MG63 (cell line): Measurements from ENCODE around the gene COL4A1. TPM values are rescaled to one million over a fixed set of nuclear protein-coding genes. Genes with fewer than 3 reads are reported as not detected.
"Not testable (repeated sequence)": the region's sequence is repeated elsewhere in the genome, so short reads cannot be mapped to it uniquely, and the experiment has no call there.

Experiments used
- DNase-seq: peaks from one replicate; pipeline ENCODE4 v3.0.0-alpha.2; 2020
- H3K27me3 ChIP-seq: fragments of 250-450 bp; sonication (Bioruptor Pico); 2 replicates; pipeline ENCODE4 v1.5.1; 2020; ENCODE audit warnings: mild to moderate bottlenecking, moderate library complexity
- H3K36me3 ChIP-seq: fragments of 250-450 bp; sonication (Bioruptor Pico); 2 replicates; pipeline ENCODE4 v1.5.1; 2020; ENCODE audit warnings: mild to moderate bottlenecking, moderate library complexity
- H3K4me3 ChIP-seq: fragments of 250-450 bp; sonication (Bioruptor Pico); 2 replicates; pipeline ENCODE4 v1.5.1; 2020; ENCODE audit warnings: mild to moderate bottlenecking, moderate library complexity
- H3K9me3 ChIP-seq: fragments of 250-450 bp; sonication (Bioruptor Pico); 2 replicates; pipeline ENCODE4 v1.5.1; 2020; ENCODE audit warnings: mild to moderate bottlenecking, moderate library complexity
- total RNA-seq: library from RNA; depleted of rRNA; stranded (reverse); fragments of >200 nt; shearing (Covaris generic); gene quantifications from 2 replicates; pipeline ENCODE4 v1.2.3, GENCODE V29; 2014; ENCODE audit warnings: low replicate concordance

COL4A1 gene
- total RNA-seq, 1 experiment from 2014 or later: 24.9 TPM

GRCh38 chr13:110116072-110116487 is 190.9 kb downstream of the COL4A1 start:
- no peaks in the 10 kb centered on the region for H3K27me3 ChIP-seq
- peak; percentile 78 for DNase-seq
- H3K36me3 ChIP-seq: no peaks in the 10 kb centered on the region
- no peaks in the 10 kb centered on the region for H3K9me3 ChIP-seq
- H3K4me3 ChIP-seq: no peak overlapping the region

DNA sequence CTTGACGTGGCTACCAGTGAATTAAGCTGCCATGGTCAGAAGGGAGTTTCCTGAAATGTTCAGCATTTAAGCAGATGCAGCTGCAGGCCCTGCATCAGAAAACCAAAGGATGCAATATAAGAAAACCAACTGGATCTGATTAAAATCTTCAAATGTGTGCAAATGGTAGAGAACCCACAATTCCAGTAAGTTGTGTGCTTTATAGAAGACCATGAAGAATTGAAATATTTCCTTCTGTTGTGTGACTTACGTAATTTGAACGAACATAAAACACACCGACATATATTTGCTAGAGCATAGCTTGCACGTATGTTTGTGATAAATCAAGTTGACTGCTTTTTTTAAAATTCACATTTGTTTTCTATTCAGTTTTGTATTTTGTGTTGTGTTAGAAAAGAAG is 191.4 kb downstream of the COL4A1 start:
- Histone ChIP-seq H3K36me3 (no peaks in the 10 kb centered on the region), H3K9me3 (no peaks in the 10 kb centered on the region), H3K4me3 (no peak overlapping the region), H3K27me3 (no peaks in the 10 kb centered on the region)
- DNase-seq: no peak

- Histone ChIP-seq H3K4me3 (no peak overlapping the region), H3K36me3 (no peaks in the 10 kb centered on the region), H3K27me3 (no peaks in the 10 kb centered on the region), H3K9me3 (no peaks in the 10 kb centered on the region)
- DNase-seq: no peak
Measured at GRCh38 chr13:110114316-110114715, 192.6 kb downstream of the COL4A1 start.

GRCh38 chr13:110113284-110113764 is 193.6 kb downstream of the COL4A1 start:
- Histone ChIP-seq H3K27me3 (no peaks in the 10 kb centered on the region), H3K4me3 (no peak overlapping the region), H3K36me3 (no peaks in the 10 kb centered on the region), H3K9me3 (no peaks in the 10 kb centered on the region)
- peak; percentile 71 for DNase-seq

DNA sequence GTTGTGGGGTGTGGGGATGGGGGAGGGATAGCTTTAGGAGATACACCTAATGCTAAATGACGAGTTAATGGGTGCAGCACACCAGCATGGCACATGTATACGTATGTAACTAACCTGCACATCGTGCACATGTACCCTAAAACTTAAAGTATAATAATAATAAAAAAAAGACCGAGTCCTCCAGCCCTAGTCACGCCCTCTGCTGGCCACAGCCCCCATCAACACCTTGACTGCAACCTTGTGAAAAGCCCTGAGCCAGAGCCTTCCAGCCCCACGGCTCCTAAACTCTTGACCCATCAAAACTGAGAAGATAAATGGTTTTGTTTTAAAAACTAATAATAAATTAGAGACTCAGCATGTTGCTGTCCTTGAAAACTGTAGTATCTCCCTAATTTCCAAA is 194.6 kb downstream of the COL4A1 start:
- H3K4me3 ChIP-seq, DNase-seq: not testable (repeated sequence)

GRCh38 chr13:110110783-110111182 is 196.2 kb downstream of the COL4A1 start:
- H3K4me3 ChIP-seq: no peak overlapping the region
- no peak for DNase-seq
- no peaks in the 10 kb centered on the region for H3K9me3 ChIP-seq
- H3K27me3 ChIP-seq: no peaks in the 10 kb centered on the region
- H3K36me3 ChIP-seq: no peaks in the 10 kb centered on the region

More for the DNA sequence above, 194.6 kb downstream of the COL4A1 start:
- H3K9me3 ChIP-seq, H3K27me3 ChIP-seq, H3K36me3 ChIP-seq: not testable (repeated sequence)

GRCh38 chr13:110109910-110110309 is 197.0 kb downstream of the COL4A1 start:
- Histone ChIP-seq H3K27me3 (no peaks in the 10 kb centered on the region), H3K36me3 (no peaks in the 10 kb centered on the region), H3K4me3 (no peak overlapping the region), H3K9me3 (no peaks in the 10 kb centered on the region)
- peak; percentile 97 for DNase-seq

- Histone ChIP-seq H3K4me3 (no peak overlapping the region), H3K36me3 (no peaks in the 10 kb centered on the region), H3K9me3 (no peaks in the 10 kb centered on the region), H3K27me3 (no peaks in the 10 kb centered on the region)
- no peak for DNase-seq
Measured at GRCh38 chr13:110109140-110109783, 197.7 kb downstream of the COL4A1 start.

GRCh38 chr13:110108348-110109139 is 198.4 kb downstream of the COL4A1 start:
- Histone ChIP-seq H3K27me3 (no peaks in the 10 kb centered on the region), H3K36me3 (no peaks in the 10 kb centered on the region), H3K4me3 (no peak overlapping the region), H3K9me3 (no peaks in the 10 kb centered on the region)
- DNase-seq: peak; percentile 81

- DNase-seq: no peak
- H3K4me3 ChIP-seq: no peak overlapping the region
- H3K27me3 ChIP-seq: no peaks in the 10 kb centered on the region
- H3K36me3 ChIP-seq: no peaks in the 10 kb centered on the region
- no peaks in the 10 kb centered on the region for H3K9me3 ChIP-seq
Measured at GRCh38 chr13:110107568-110108347, 199.2 kb downstream of the COL4A1 start.

DNA sequence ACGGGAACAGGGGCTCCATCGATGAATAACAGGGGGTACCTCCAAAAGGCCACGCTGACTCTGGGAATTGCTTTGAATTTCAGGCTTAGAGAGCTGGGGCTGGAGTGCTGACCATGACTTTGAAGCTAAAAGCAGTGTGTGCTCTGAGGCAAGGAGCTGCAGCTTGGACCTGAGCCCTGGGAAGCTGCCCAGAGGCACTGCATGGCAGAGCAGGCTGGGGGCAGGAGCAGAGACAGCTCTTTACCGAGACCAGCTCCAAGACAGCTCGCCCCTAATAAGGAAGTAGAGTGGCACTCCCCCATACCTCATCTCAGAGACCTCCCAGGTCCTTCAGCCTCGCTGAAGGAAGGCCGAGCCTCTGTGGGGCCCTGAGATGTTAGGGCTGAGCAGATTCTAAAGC is 200.2 kb downstream of the COL4A1 start:
- Histone ChIP-seq H3K36me3 (no peaks in the 10 kb centered on the region), H3K9me3 (0 out of 2 replicates have a peak, but pooled peaks cover 2% of the 10 kb centered on the region), H3K27me3 (no peaks in the 10 kb centered on the region), H3K4me3 (no peak overlapping the region)
- DNase-seq: peak; percentile 69

GRCh38 chr13:110105136-110105535 is 201.8 kb downstream of the COL4A1 start:
- H3K27me3 ChIP-seq: no peaks in the 10 kb centered on the region
- no peak overlapping the region for H3K4me3 ChIP-seq
- H3K36me3 ChIP-seq: no peaks in the 10 kb centered on the region
- H3K9me3 ChIP-seq: 0 out of 2 replicates have a peak, but pooled peaks cover 2% of the 10 kb centered on the region
- no peak for DNase-seq

DNA sequence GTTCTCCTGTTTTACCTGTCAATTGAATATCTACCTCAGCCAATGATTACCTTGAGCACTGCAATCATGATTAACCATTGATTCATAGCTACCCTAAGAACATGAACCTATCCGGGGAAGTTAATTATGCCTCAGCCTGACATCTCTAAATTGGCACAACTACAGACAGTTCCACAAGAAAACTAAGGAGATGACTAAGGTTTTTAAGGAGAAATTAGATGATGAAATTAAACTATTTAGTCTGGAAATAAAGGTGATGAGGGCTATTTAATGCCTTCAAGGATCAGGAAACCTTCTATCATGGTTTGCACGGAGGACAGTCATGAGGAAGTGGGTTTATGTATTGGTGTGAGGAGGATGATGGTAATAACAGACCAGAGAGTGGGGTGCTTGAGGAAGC is 203.4 kb downstream of the COL4A1 start:
- Histone ChIP-seq H3K4me3 (no peak overlapping the region), H3K27me3 (no peaks in the 10 kb centered on the region), H3K9me3 (0 out of 2 replicates have a peak, but pooled peaks cover 2% of the 10 kb centered on the region), H3K36me3 (no peaks in the 10 kb centered on the region)
- no peak for DNase-seq

GRCh38 chr13:110103026-110103425 is 203.9 kb downstream of the COL4A1 start:
- DNase-seq: no peak
- Histone ChIP-seq H3K36me3 (no peaks in the 10 kb centered on the region), H3K4me3 (no peak overlapping the region), H3K27me3 (no peaks in the 10 kb centered on the region), H3K9me3 (0 out of 2 replicates have a peak, but pooled peaks cover 2% of the 10 kb centered on the region)

GRCh38 chr13:110102053-110102452 is 204.9 kb downstream of the COL4A1 start:
- Histone ChIP-seq H3K27me3 (no peaks in the 10 kb centered on the region), H3K9me3 (0 out of 2 replicates have a peak, but pooled peaks cover 2% of the 10 kb centered on the region), H3K36me3 (no peaks in the 10 kb centered on the region), H3K4me3 (no peak overlapping the region)
- no peak for DNase-seq

- H3K4me3 ChIP-seq: no peak overlapping the region
- no peak for DNase-seq
Measured at GRCh38 chr13:110099922-110100321, 207.0 kb downstream of the COL4A1 start.

More at GRCh38 chr13:110099922-110100321, 207.0 kb downstream of the COL4A1 start:
- no peaks in the 10 kb centered on the region for H3K36me3 ChIP-seq
- H3K9me3 ChIP-seq: 0 out of 2 replicates have a peak, but pooled peaks cover 2% of the 10 kb centered on the region
- no peaks in the 10 kb centered on the region for H3K27me3 ChIP-seq
